Astrocyte (in vitro differentiated cells and primary cell): ENCODE results near the gene CD81. TPM values are rescaled to one million over a fixed set of nuclear protein-coding genes. Genes with fewer than 3 reads are reported as not detected.

ENCODE experiments used
- DNase-seq: peaks from one replicate; pipeline ENCODE4 v3.0.0-alpha.2; 2010; ENCODE audit warnings: low read depth
- FAIRE-seq: peaks from 2 replicates; lab custom pipeline; 2011; peaks lifted over from hg19 to GRCh38; lab: Jason Lieb, UNC
- H2AFZ ChIP-seq: 2 replicates; pipeline ENCODE4 v1.6.0; 2012; ENCODE audit warnings: low read depth, low read length, inconsistent platforms
- H3K27ac ChIP-seq: 2 replicates; pipeline ENCODE4 v1.5.1; 2011; ENCODE audit warnings: low read depth, low read length, inconsistent platforms
- H3K27me3 ChIP-seq: 2 replicates; pipeline ENCODE4 v1.6.0; 2011; ENCODE audit warnings: low read length, inconsistent platforms; ENCODE audit not compliant: insufficient read depth
- H3K36me3 ChIP-seq: 2 replicates; pipeline ENCODE4 v1.5.1; 2011; ENCODE audit warnings: low read length, inconsistent platforms; ENCODE audit not compliant: insufficient read depth
- H3K4me1 ChIP-seq: 2 replicates; pipeline ENCODE4 v1.5.1; 2011; ENCODE audit warnings: low read length, inconsistent platforms; ENCODE audit not compliant: insufficient read depth
- H3K4me2 ChIP-seq: 2 replicates; pipeline ENCODE4 v1.6.0; 2012; ENCODE audit warnings: low read length, inconsistent platforms
- H3K4me3 ChIP-seq: 2 replicates; pipeline ENCODE4 v1.5.1; 2011; ENCODE audit warnings: low read depth, mild to moderate bottlenecking, low read length, inconsistent platforms; ENCODE audit not compliant: insufficient read depth
- H3K79me2 ChIP-seq: 2 replicates; pipeline ENCODE4 v1.6.0; 2012; ENCODE audit warnings: mild to moderate bottlenecking, low read length, inconsistent platforms; ENCODE audit not compliant: insufficient read depth
- H3K9ac ChIP-seq: 2 replicates; pipeline ENCODE4 v1.6.0; 2012; ENCODE audit warnings: mild to moderate bottlenecking, low read length, inconsistent platforms
- H3K9me3 ChIP-seq: 2 replicates; pipeline ENCODE4 v1.5.1; 2012; ENCODE audit warnings: low read depth, mild to moderate bottlenecking, low read length, inconsistent platforms; ENCODE audit not compliant: insufficient read depth
- H4K20me1 ChIP-seq: 2 replicates; pipeline ENCODE4 v1.6.0; 2012; ENCODE audit warnings: low read length, inconsistent platforms; ENCODE audit not compliant: insufficient read depth
- H3K27ac Mint-ChIP-seq: one replicate; pipeline ENCODE4 v1.8.0; 2021; ENCODE audit warnings: mild to moderate bottlenecking, mixed read lengths; ENCODE audit not compliant: unreplicated experiment
- H3K27me3 Mint-ChIP-seq: one replicate; pipeline ENCODE4 v1.8.0; 2021; ENCODE audit warnings: low read depth, mixed read lengths; ENCODE audit not compliant: unreplicated experiment
- H3K36me3 Mint-ChIP-seq: one replicate; pipeline ENCODE4 v1.8.0; 2021; ENCODE audit warnings: low read depth, mixed read lengths; ENCODE audit not compliant: unreplicated experiment
- H3K4me1 Mint-ChIP-seq: one replicate; pipeline ENCODE4 v1.8.0; 2021; ENCODE audit warnings: low read depth, mixed read lengths; ENCODE audit not compliant: unreplicated experiment
- H3K4me3 Mint-ChIP-seq: one replicate; pipeline ENCODE4 v1.8.0; 2021; ENCODE audit warnings: mild to moderate bottlenecking, moderate library complexity, mixed read lengths; ENCODE audit not compliant: unreplicated experiment
- H3K9me3 Mint-ChIP-seq: one replicate; pipeline ENCODE4 v1.8.0; 2021; ENCODE audit warnings: mild to moderate bottlenecking, mixed read lengths; ENCODE audit not compliant: unreplicated experiment
- CTCF ChIP-seq: IDR thresholded peaks from 2 replicates; pipeline ENCODE4 v1.5.1; 2011; ENCODE audit warnings: low read depth, mild to moderate bottlenecking, inconsistent platforms, low read length, moderate library complexity; ENCODE audit not compliant: insufficient read depth
- EZH2 ChIP-seq: IDR thresholded peaks from 2 replicates; pipeline ENCODE4 v1.6.1; 2012; ENCODE audit warnings: mild to moderate bottlenecking, low read length, inconsistent platforms; ENCODE audit not compliant: insufficient read depth
- total RNA-seq: library from RNA; stranded (reverse); gene quantifications from 2 replicates; pipeline ENCODE4 v1.2.1, GENCODE V29; 2021

CD81 gene
- total RNA-seq, 1 donor from 2014 or later = 625 TPM

DNA sequence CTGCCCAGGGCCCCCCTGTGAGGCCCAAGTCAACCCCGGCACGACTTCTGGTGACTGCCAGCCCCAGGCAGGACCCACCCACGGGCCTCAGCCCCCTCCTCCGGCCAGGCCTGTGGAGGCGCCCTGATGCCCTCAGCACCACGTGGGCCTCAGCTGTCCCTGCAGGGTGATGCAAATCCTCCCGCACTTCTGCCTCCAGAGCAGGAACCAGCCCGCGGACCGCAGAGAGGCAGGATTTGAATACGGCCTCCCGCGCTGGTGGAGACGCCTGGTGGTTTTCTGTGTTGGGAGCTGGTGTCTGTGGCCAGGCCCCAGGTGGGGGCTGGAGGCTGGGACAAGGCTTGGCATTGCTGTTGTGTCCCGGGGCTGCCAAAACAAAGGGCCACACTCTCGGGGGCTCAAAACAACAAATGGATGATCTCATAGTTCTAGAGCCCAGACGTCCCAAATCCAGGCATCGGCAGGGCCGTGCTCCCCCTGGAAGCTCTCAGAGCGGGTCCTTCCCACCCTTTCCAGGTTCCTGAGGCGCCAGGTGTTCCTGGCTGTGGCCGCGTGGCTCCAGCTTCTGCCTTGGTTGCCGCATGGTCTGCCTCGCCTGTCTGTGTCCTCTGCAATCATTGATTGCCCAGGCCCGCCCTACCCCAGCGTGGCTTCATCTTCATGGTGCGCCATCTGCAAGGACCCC lies 47.8 kb downstream of the CD81 start:
- Mint-ChIP-seq H3K36me3 (no peaks in the 10 kb centered on the region), H3K9me3 (no peaks in the 10 kb centered on the region), H3K27ac (no peak overlapping the region), H3K27me3 (peaks cover 18% of the 10 kb centered on the region), H3K4me1 (no peaks in the 10 kb centered on the region), H3K4me3 (no peak overlapping the region)
- Histone ChIP-seq H3K27me3 (no peaks in the 10 kb centered on the region), H3K79me2 (no peaks in the 10 kb centered on the region), H3K27ac (no peak overlapping the region), H4K20me1 (peaks cover 2% of the 10 kb centered on the region), H3K4me3 (no peak overlapping the region), H3K4me2 (no peak overlapping the region), H2AFZ (no peak overlapping the region), H3K9me3 (peaks cover 2% of the 10 kb centered on the region), H3K9ac (no peak overlapping the region), H3K4me1 (no peaks in the 10 kb centered on the region), H3K36me3 (no peaks in the 10 kb centered on the region)
- FAIRE-seq (no peak), DNase-seq (no peak)
- TF ChIP-seq EZH2 (no peak), CTCF (no peak)

DNA sequence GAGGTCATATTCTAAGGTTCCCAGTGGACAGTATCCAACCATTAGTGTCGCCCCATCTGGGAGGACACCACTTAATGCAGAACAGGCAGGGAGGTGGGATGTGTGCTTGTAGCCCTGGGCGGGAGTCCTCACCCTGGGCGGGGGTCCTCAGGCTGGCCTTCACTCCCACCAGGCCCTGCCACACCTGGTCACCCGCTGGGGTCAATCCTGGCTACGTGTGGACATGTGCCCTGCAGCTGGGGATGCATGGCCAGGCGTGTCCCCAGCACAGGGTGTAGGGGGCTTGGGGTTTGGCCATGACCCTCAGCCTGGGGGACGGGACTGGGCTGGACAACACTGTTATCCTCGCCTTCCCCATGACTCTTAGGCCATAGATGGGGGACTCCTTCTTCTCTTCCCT lies 48.4 kb downstream of the CD81 start:
- Histone ChIP-seq H3K4me3 (no peak overlapping the region), H3K9me3 (peaks cover 2% of the 10 kb centered on the region), H3K9ac (no peak overlapping the region), H3K27ac (no peak overlapping the region), H3K79me2 (no peaks in the 10 kb centered on the region), H2AFZ (no peak overlapping the region), H3K4me2 (no peak overlapping the region), H3K36me3 (no peaks in the 10 kb centered on the region), H4K20me1 (peaks cover 2% of the 10 kb centered on the region), H3K4me1 (no peaks in the 10 kb centered on the region), H3K27me3 (no peaks in the 10 kb centered on the region)
- Mint-ChIP-seq H3K27me3 (peaks cover 18% of the 10 kb centered on the region), H3K4me3 (no peak overlapping the region), H3K27ac (no peak overlapping the region), H3K4me1 (no peaks in the 10 kb centered on the region), H3K36me3 (no peaks in the 10 kb centered on the region), H3K9me3 (no peaks in the 10 kb centered on the region)
- TF ChIP-seq CTCF (no peak), EZH2 (no peak)
- FAIRE-seq = no peak
- DNase-seq = no peak

DNA sequence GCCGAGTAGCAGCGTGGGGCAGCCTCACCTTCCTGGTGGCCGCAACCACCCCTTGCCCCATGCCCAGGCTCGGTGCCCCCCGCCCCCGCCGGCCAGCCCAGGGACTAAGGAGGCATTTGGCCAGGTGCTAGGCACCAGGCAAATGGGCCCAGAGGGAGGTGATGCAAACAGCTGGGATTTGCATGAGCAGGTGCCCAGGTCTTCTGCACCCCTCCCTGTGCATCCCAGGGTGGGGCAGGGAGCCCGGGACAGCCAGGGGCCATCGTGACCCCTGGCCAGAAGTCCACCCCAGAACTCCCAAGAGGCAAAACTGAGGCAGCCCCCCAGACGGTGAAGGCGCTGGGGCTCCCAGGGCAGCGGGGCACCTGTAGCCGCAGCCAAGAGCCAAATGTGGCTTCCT lies 49.1 kb downstream of the CD81 start:
- no peaks in the 10 kb centered on the region for H3K9me3 Mint-ChIP-seq

More for the DNA sequence above, 49.1 kb downstream of the CD81 start:
- DNase-seq (no peak), FAIRE-seq (no peak)
- Histone ChIP-seq H3K4me1 (no peaks in the 10 kb centered on the region), H2AFZ (no peak overlapping the region), H3K79me2 (no peaks in the 10 kb centered on the region), H3K9me3 (peaks cover 2% of the 10 kb centered on the region), H4K20me1 (peaks cover 2% of the 10 kb centered on the region), H3K27me3 (no peaks in the 10 kb centered on the region), H3K27ac (no peak overlapping the region), H3K9ac (no peak overlapping the region), H3K36me3 (no peaks in the 10 kb centered on the region), H3K4me3 (no peak overlapping the region), H3K4me2 (no peak overlapping the region)
- Mint-ChIP-seq H3K4me1 (no peaks in the 10 kb centered on the region), H3K36me3 (no peaks in the 10 kb centered on the region), H3K27me3 (peaks cover 18% of the 10 kb centered on the region), H3K27ac (no peak overlapping the region), H3K4me3 (no peak overlapping the region)
- TF ChIP-seq EZH2 (no peak), CTCF (no peak)
